GM12878 (cell line): ENCODE measurements around the gene ARHGAP26. TPM values are rescaled to one million over a fixed set of nuclear protein-coding genes. Genes with fewer than 3 reads are reported as not detected.

Experiments
- ATAC-seq: fragments of 200-7000 bp; cut with Tn5 transposase; 3 replicates; pipeline ENCODE4 v1.9.1; 2020; ENCODE audit warnings: mild to moderate bottlenecking, moderate library complexity
- BruUV-seq: library from RNA; stranded (reverse); fragments of 400-500 nt; replicated peaks from 2 replicates; lab custom pipeline; 2021; lab: Mats Ljungman, UMichigan
- CTCF ChIA-PET: fragments of 300-600 bp; sonication (Branson Sonifier 250); formaldehyde crosslinking; extraction: SDS; loops from one replicate; lab custom pipeline; 2021; ENCODE audit warnings: inconsistent platforms; lab: Yijun Ruan, JAX
- POLR2A ChIA-PET: fragments of 350-600 bp; formaldehyde crosslinking; extraction: SDS; loops from one replicate; lab custom pipeline; 2021; ENCODE audit warnings: inconsistent platforms; lab: Charles Lee
- RAD21 ChIA-PET: fragments of 300-600 bp; sonication (Branson Sonifier 250); formaldehyde crosslinking; loops from one replicate; lab custom pipeline; 2023; ENCODE audit warnings: antibody characterized with exemption; ENCODE audit not compliant: unreplicated experiment; lab: Charles Lee
- SMC1A ChIA-PET: fragments of 300-600 bp; sonication (Branson Sonifier 250); formaldehyde crosslinking; loops from one replicate; lab custom pipeline; 2023; ENCODE audit not compliant: unreplicated experiment, uncharacterized antibody; lab: Charles Lee
- DNase-seq: peaks from one replicate; pipeline ENCODE4 v3.0.0-alpha.2; 2011; ENCODE audit warnings: low read depth, low spot score
- FAIRE-seq: peaks from 3 replicates; lab custom pipeline; 2011; peaks lifted over from hg19 to GRCh38; lab: Jason Lieb, UNC
- H2AFZ ChIP-seq: 2 replicates; pipeline ENCODE4 v1.6.0; 2011; ENCODE audit warnings: low read depth, low read length, control low read depth; ENCODE audit not compliant: control insufficient read depth
- H3K27ac ChIP-seq: 2 replicates; pipeline ENCODE4 v1.5.1; 2011; ENCODE audit warnings: control low read depth; ENCODE audit not compliant: control insufficient read depth, insufficient read depth
- H3K27me3 ChIP-seq, 2 experiments: replicated peaks in 1 of 2; 2 replicates each; pipeline versions ENCODE4 v1.6.0 to v1.6.1; 2011; ENCODE audit warnings: low read length in 1 of 2; ENCODE audit not compliant: control insufficient read depth in 2 of 2, insufficient read depth in 2 of 2
- H3K36me3 ChIP-seq, 2 experiments: 2 replicates each; pipeline ENCODE4 v1.5.1; 2011; ENCODE audit warnings: low read length in 1 of 2; ENCODE audit not compliant: control insufficient read depth in 2 of 2, insufficient read depth in 2 of 2
- H3K4me1 ChIP-seq: 2 replicates; pipeline ENCODE4 v1.6.1; 2011; ENCODE audit warnings: mild to moderate bottlenecking, low read length, moderate library complexity, mixed read lengths; ENCODE audit not compliant: control insufficient read depth, insufficient read depth
- H3K4me2 ChIP-seq: 2 replicates; pipeline ENCODE4 v1.6.0; 2011; ENCODE audit warnings: control low read depth; ENCODE audit not compliant: control insufficient read depth, insufficient read depth
- H3K4me3 ChIP-seq: fragments of 200-600 bp; sonication (generic); 2 replicates; pipeline ENCODE4 v1.5.1; 2016
- H3K79me2 ChIP-seq: 2 replicates; pipeline ENCODE4 v1.6.0; 2011; ENCODE audit warnings: low read length; ENCODE audit not compliant: control insufficient read depth, insufficient read depth
- H3K9ac ChIP-seq: 2 replicates; pipeline ENCODE4 v1.8.0; 2011; ENCODE audit warnings: low read length, control low read depth, mixed read lengths; ENCODE audit not compliant: control insufficient read depth, insufficient read depth
- H3K9me3 ChIP-seq: replicated peaks from 3 replicates; pipeline ENCODE4 v1.5.1; 2011; ENCODE audit warnings: mild to moderate bottlenecking, low read length; ENCODE audit not compliant: control insufficient read depth, insufficient read depth
- H4K20me1 ChIP-seq: 2 replicates; pipeline ENCODE4 v1.6.0; 2011; ENCODE audit not compliant: control insufficient read depth, insufficient read depth
- EED ChIP-seq: sonication (generic); IDR thresholded peaks from 2 replicates; pipeline ENCODE4 v1.6.1; 2016; ENCODE audit warnings: antibody characterized with exemption, low read depth
- IKZF2 ChIP-seq, 2 experiments: fragments of 450-650 bp; IDR thresholded peaks; 2 replicates each; pipeline ENCODE4 v1.6.1; 2017; ENCODE audit warnings: mild to moderate bottlenecking in 2 of 2, moderate library complexity in 2 of 2
- JUND ChIP-seq: IDR thresholded peaks from 2 replicates; pipeline ENCODE4 v1.6.1; 2012; ENCODE audit warnings: low read depth, mild to moderate bottlenecking, low read length, improper control_type of control experiment, moderate library complexity
- KLF5 ChIP-seq: fragments of 450-650 bp; IDR thresholded peaks from 2 replicates; pipeline ENCODE4 v1.6.1; 2014; ENCODE audit warnings: mild to moderate bottlenecking; ENCODE audit not compliant: partially characterized antibody
- MEF2A ChIP-seq: IDR thresholded peaks from 2 replicates; pipeline ENCODE4 v1.6.1; 2011; ENCODE audit warnings: low read depth, mild to moderate bottlenecking, low read length, moderate library complexity; ENCODE audit not compliant: insufficient read depth
- MEF2B ChIP-seq: fragments of 450-650 bp; IDR thresholded peaks from 2 replicates; pipeline ENCODE4 v1.6.1; 2018; ENCODE audit warnings: mild to moderate bottlenecking, moderate library complexity; ENCODE audit not compliant: partially characterized antibody, poor library complexity, severe bottlenecking
- ZNF274 ChIP-seq: IDR thresholded peaks from one replicate; pipeline ENCODE4 v1.8.0; 2011; ENCODE audit not compliant: insufficient read length, insufficient read depth
- WGBS: methylation state at CpG from one replicate; pipeline ENCODE4 v1.1.6; 2016; ENCODE audit warnings: low lambda C conversion rate; ENCODE audit not compliant: insufficient replicate concordance, insufficient coverage; ENCODE audit errors: missing lambda C conversion rate; 5-methylcytosine and 5-hydroxymethylcytosine counted together
- in situ Hi-C: fragments of 300-500 bp; cut with MboI; formaldehyde crosslinking; loops from 9 replicates; pipeline ENCODE4 v1.14.3; 2018; ENCODE audit warnings: mixed read lengths
- intact Hi-C: fragments of 100-400 bp; cut with micrococcal nuclease; formaldehyde crosslinking; loops from one replicate; pipeline ENCODE4 v1.14.2; 2022; ENCODE audit not compliant: unreplicated experiment
- polyA plus RNA-seq, 11 experiments: library from polyadenylated mRNA; depleted of rRNA in 4 of 11; unstranded in 6 of 11; stranded (reverse) in 5 of 11; fragments of >200 nt; fragmentation: Nextera tagmentation in 4 of 11; fragmentation: Illumina TruSeq in 1 of 11; extraction: Ambion mirVana in 4 of 11; extraction: Trizol in 1 of 11; gene quantifications; 1 replicate in 1 of 11; 2 replicates in 10 of 11; pipeline versions ENCODE4 v1.2.1 to v1.2.3, GENCODE V29; 2011 to 2016; ENCODE audit warnings: inconsistent platforms in 2 of 11, missing spikeins in 2 of 11, low read depth in 1 of 11
- total RNA-seq, 4 experiments: library from RNA; depleted of rRNA in 3 of 4; stranded (reverse); fragments of >200 nt in 3 of 4; fragmentation: Illumina TruSeq in 1 of 4; extraction: Trizol in 1 of 4; gene quantifications; 2 replicates each; pipeline versions ENCODE4 v1.2.1 to v1.2.3, GENCODE V29; 2013 to 2021
- TF ChIP-seq, protein P1 (sequence below), 3 experiments: IDR thresholded peaks in 2 of 3; conservative IDR thresholded peaks in 1 of 3; 2 replicates each; pipeline ENCODE4 v1.5.1; 2011; ENCODE audit warnings: low read depth in 3 of 3, low read length in 3 of 3, mild to moderate bottlenecking in 3 of 3, control low read depth in 2 of 3, moderate library complexity in 2 of 3, inconsistent platforms in 1 of 3, mixed read lengths in 1 of 3; ENCODE audit not compliant: control insufficient read depth in 2 of 3, insufficient read depth in 1 of 3; ENCODE audit errors: extremely low read depth in 1 of 3

The ARHGAP26 gene
- total and polyA plus RNA-seq, 10 of the 15 experiments (the other 5 are each of a cell fraction or from before 2014, with no cell fraction given): 9.4 to 41.5 (median 19.3) TPM

DNA sequence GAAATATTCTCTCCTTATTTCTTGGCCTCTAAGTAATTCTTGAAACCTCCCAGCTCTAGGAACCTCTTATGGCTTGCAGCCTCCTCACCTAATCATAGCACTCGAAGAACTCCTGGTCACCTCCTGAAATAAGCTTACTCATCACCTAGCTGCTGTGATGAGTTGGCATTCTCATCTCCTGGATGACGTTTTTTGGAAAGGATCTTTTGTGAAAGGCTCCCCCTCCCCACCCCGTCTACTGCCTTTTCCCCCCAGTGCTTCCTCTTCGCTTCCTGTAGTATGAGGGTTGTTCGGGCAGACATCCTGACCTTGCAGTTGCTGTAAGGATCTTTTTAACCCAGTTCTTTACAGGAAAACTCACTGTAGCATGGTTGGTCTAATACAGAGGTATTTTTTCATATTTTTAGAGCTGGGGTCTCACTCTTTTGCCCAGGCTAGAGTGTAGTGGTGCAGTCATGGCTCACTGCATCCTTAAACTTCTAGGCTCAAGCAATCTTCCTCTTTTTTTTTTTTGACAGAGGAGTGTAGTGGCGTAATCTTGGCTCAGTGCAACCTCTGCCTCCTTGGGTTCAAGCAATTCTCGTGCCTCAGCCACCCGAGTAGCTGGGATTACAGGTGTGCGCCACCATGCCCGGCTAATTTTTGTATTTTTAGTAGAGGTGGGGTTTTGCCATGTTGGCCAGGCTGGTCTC lies 41.8 kb downstream of the ARHGAP26 start:
- H3K79me2 ChIP-seq: no peaks in the 10 kb centered on the region
- no peak overlapping the region for H3K27ac ChIP-seq
- in situ Hi-C loops (no loop called here), intact Hi-C loops (no loop called here)
- no TSS peak for BruUV-seq
- no peaks in the 10 kb centered on the region for H4K20me1 ChIP-seq
- H2AFZ ChIP-seq: no peak overlapping the region
- H3K9ac ChIP-seq: no peak overlapping the region
- no peak overlapping the region for H3K4me3 ChIP-seq
- DNase-seq (no peak), FAIRE-seq (no peak), ATAC-seq (no peak)
- H3K4me2 ChIP-seq: no peak overlapping the region
- SMC1A ChIA-PET: no interaction called here
- TF ChIP-seq KLF5: no peak
- no peak for TF ChIP-seq JUND
- no peak for TF ChIP-seq ZNF274
- no peak for TF ChIP-seq IKZF2 (IDR thresholded peaks at IDR 0.05)
- TF ChIP-seq MEF2B: no peak
- TF ChIP-seq, protein P1, sequence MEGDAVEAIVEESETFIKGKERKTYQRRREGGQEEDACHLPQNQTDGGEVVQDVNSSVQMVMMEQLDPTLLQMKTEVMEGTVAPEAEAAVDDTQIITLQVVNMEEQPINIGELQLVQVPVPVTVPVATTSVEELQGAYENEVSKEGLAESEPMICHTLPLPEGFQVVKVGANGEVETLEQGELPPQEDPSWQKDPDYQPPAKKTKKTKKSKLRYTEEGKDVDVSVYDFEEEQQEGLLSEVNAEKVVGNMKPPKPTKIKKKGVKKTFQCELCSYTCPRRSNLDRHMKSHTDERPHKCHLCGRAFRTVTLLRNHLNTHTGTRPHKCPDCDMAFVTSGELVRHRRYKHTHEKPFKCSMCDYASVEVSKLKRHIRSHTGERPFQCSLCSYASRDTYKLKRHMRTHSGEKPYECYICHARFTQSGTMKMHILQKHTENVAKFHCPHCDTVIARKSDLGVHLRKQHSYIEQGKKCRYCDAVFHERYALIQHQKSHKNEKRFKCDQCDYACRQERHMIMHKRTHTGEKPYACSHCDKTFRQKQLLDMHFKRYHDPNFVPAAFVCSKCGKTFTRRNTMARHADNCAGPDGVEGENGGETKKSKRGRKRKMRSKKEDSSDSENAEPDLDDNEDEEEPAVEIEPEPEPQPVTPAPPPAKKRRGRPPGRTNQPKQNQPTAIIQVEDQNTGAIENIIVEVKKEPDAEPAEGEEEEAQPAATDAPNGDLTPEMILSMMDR (IDR thresholded peaks at IDR 0.05 in 2 of 3, conservative IDR thresholded peaks at IDR 0.05 in 1 of 3; ENCODE audit: control insufficient read depth in 2 of 3, extremely low read depth in 1 of 3, insufficient read depth in 1 of 3, low read depth in 3 of 3, low read length in 3 of 3): no peak
- TF ChIP-seq EED: no peak
- TF ChIP-seq MEF2A: no peak
- peaks cover 8% of the 10 kb centered on the region; the same call in 1 of the 2 replicates for H3K4me1 ChIP-seq
- 42% methylated on average over 9 of the region's 10 CpGs for WGBS
- H3K9me3 ChIP-seq: no peaks in the 10 kb centered on the region; the same call in 1 of the 3 replicates
- no peaks in the 10 kb centered on the region for H3K36me3 ChIP-seq
- CTCF ChIA-PET: interaction anchor here (0.8 kb wide), 1 partner anchor 52 kb away, joined by 3 read pairs; no protein-coding TSS in a partner anchor
- H3K27me3 ChIP-seq: no peaks in the 10 kb centered on the region
- RAD21 ChIA-PET: no interaction called here
- POLR2A ChIA-PET: no interaction called here
